GM12891 (cell line): Measurements from ENCODE around the gene GHR.

Experiments used
- POLR2A ChIP-seq: IDR thresholded peaks from 2 replicates; pipeline ENCODE4 v1.6.1; 2011; ENCODE audit warnings: low read depth, low read length, control low read depth
- POLR2AphosphoS5 ChIP-seq: IDR thresholded peaks from 2 replicates; pipeline ENCODE4 v1.6.1; 2011; ENCODE audit warnings: low read depth, low read length, control low read depth
- POU2F2 ChIP-seq: IDR thresholded peaks from 2 replicates; pipeline ENCODE4 v1.6.1; 2011; ENCODE audit warnings: low read depth, mild to moderate bottlenecking, control low read depth, low read length, moderate library complexity
- SPI1 ChIP-seq: IDR thresholded peaks from 2 replicates; pipeline ENCODE4 v1.6.1; 2011; ENCODE audit warnings: low read depth, low read length, control low read depth
- TAF1 ChIP-seq: IDR thresholded peaks from 2 replicates; pipeline ENCODE4 v1.6.1; 2011; ENCODE audit warnings: low read depth, low read length, control low read depth

DNA sequence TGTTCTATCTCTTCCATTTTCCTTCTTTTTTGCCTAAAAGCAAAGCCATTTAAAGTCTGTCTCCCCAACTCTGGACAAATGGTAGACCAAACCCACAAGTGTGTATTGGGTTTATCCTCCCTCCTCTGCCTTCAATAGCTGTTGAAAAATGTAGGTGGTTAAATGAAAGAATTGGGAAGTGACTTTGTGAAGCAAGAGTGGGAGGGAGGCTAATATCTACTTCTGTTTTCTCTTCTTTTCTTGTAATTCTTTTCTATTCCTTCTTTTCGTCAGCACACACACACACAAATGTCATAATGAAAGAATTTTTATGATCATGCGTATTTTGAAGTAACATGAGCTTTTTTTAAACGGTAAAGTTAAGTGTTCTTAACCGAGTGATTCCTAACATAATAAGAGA lies 337.2 kb downstream of the GHR start:
- TF ChIP-seq TAF1, result no peak
- TF ChIP-seq POLR2AphosphoS5, result no peak
- no peak for TF ChIP-seq POLR2A
- no peak for TF ChIP-seq SPI1
- no peak for TF ChIP-seq POU2F2
